Raji (cell line): ENCODE results near the gene SHOC2.

ENCODE experiments used
- POLR2A ChIP-seq: IDR thresholded peaks from 2 replicates; pipeline ENCODE4 v1.6.1; 2011; ENCODE audit warnings: low read depth, low read length, control low read depth; ENCODE audit not compliant: insufficient read depth

The SHOC2 gene

DNA sequence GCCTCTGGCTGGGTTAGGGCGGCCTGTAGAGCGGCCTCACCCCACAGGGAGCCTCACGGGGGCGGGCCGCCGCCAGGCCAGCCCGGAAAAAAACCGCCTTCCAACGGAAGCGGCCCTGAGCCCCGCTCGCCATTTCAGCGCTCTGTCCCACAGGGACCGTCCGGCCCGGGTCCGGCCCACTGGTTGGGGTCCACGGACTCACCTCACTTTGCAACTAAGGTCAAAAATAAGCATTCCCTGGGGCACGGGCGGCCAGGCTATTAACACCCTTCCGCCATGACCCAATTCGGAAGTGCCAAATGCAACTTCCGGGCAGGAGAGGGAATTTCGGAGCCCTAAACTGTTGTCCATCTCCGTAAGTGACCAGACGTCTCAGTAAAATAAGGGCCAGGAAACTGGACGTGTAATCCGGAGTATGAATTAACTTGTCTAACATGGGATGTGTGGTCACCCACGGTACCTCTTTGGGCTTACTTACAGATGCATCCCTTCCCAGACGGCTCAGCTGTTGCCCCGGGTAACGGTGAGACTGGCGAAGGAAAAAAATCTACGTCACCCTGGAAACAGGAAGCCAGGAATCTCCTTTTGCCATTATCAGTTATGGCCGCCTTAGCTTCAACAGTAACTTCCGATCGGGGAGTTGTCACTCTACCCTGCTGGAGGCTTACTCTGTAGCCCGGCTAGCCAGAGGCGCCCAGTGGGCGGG, 608 bp upstream of the SHOC2 start, which contains the start of gene BBIP1:
BBIP1 (minus strand) TSS at position 538 of the 706 bp plus-strand sequence. CDS start 1,023 bp downstream, outside the sequence.
- TF ChIP-seq POLR2A: peak; percentile 70

GRCh38 chr10:110919971-110920881, 822 bp downstream of the SHOC2 start:
- peak; percentile 44; the same call in 1 of the 2 replicates for TF ChIP-seq POLR2A

DNA sequence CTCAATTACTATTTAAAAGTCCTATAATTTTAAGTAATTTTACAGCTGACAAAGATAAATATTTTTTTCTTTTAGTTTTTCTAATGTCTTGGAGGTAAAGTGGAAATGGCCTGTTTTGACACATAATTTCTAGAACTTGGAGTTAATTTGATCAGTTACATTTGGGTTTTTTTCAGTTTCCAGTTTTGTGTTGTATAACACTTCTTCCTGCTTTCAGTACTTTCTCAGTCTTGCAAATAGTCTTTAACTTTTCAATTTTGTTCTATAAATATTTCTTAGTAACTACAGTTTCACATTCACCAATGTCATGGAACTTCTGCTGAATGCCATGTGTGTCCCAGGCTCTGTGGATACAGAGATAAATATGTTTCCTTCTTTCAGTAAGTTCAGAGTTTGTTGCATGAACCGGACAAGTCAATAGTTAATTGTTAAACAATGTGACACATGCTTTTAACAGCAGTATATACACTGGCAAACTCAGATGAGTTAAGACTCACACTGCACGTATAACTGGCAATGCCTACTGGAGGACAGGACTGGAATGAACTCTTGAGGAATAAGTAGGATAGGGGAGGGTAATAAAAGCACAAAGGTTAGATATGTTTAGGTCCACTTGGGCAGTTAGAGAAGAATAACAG, 4.6 kb downstream of the SHOC2 start:
- TF ChIP-seq POLR2A: no peak

GRCh38 chr10:110927461-110927860, 8.1 kb downstream of the SHOC2 start:
- no peak for TF ChIP-seq POLR2A

DNA sequence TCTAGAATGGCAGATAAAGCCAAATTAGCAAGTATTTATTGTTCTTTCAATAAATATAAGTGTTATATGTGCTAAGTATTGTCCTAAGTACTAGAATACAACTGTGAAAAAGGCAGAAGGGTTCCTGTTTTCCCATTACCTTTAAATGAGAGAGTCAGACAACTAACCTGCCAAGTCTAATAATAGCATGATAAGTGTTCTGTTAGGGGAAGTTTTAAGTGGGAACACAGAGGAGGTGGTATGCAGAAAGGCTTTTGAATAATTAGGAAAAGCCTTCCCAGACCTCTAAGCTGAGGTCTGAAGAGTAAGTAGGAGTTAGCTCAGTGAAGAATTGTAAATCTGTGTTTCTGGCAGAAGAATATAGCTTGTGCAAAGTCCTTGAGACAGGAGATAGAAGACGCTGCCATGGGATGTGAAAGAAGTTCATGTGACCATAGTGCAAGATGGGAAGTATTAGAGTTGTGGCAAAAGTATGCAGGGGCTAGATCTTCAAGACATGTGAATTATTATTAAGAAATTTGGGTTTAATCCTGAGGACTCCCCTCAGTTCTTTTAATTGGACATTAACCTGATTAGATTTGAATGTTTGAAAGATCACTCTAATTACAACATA, 12.5 kb downstream of the SHOC2 start:
- TF ChIP-seq POLR2A: no peak

- no peak for TF ChIP-seq POLR2A
Measured at GRCh38 chr10:110932505-110933180, 13.2 kb downstream of the SHOC2 start.

GRCh38 chr10:110936757-110937156, 17.4 kb downstream of the SHOC2 start:
- no peak for TF ChIP-seq POLR2A

GRCh38 chr10:110939419-110939818, 20.0 kb downstream of the SHOC2 start:
- no peak for TF ChIP-seq POLR2A

- no peak for TF ChIP-seq POLR2A
Measured at GRCh38 chr10:110944792-110945396, 25.5 kb downstream of the SHOC2 start.

- no peak for TF ChIP-seq POLR2A
Measured at GRCh38 chr10:110946496-110946895, 27.1 kb downstream of the SHOC2 start.

DNA sequence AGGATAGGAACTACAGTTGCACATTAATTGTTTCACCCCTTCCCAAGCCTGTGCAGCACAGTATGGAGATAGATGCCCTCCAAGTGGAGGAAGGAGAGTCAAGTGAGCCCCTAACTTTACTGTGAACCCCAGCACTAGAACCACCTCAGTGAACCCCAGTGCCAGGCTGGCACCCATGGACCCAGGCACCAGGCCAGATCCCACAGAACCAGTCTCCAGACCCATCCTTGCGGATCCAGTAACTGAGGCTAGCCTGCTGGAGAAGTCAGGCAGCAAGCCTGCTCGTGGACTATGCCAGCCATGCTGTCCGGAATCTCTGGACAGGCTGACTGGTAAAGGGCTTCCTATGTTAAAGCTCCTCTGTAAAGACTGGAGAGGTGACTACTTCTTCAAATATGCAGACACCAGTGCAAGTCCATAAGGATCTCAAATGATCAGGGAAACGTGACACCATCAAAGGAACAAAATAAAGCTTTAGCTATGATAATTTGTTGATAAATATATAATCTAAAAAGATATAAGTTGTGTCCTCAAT, 27.7 kb downstream of the SHOC2 start:
- no peak for TF ChIP-seq POLR2A

DNA sequence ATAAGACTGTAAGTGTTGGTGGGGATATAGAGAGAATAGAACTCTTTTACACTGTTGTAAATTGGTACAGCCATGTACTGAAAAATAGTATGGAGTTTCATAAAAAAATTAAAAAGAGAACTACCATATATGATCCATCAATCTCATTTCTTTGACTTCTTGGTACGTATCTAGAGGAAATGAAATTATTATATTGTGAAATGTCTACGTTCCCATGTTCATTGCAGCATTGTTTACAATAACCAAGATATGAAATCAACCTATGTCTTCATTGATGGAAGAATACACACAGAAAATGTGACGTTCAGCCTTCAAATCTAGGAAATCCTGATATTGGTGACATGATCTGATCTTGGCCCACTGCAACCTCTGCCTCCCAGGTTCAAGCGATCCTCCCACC, 32.0 kb downstream of the SHOC2 start:
- TF ChIP-seq POLR2A: no peak

GRCh38 chr10:110957606-110958005, 38.2 kb downstream of the SHOC2 start:
- TF ChIP-seq POLR2A: no peak

- no peak for TF ChIP-seq POLR2A
Measured at GRCh38 chr10:110959379-110960332, 40.3 kb downstream of the SHOC2 start.
